Right lobe of liver (tissue), 6 donors: ENCODE data around the gene SLC25A48. TPM values are rescaled to one million over a fixed set of nuclear protein-coding genes. Genes with fewer than 3 reads are reported as not detected.

Source experiments
- ATAC-seq, 4 donors: fragments of 200-7000 bp; cut with Tn5 transposase; one replicate each; pipeline ENCODE4 v1.9.1; 2020; ENCODE audit warnings: mild to moderate bottlenecking in 4 of 4, moderate library complexity in 4 of 4
- DNase-seq, 3 donors: peaks; one replicate each; pipeline ENCODE4 v3.0.0-alpha.2; 2020
- H3K27ac ChIP-seq, 3 donors: fragments of 200-600 bp; one replicate each; pipeline ENCODE4 v1.8.0; 2022
- H3K27me3 ChIP-seq, 2 donors: fragments of 200-600 bp; one replicate each; pipeline ENCODE4 v1.8.0; 2022
- H3K36me3 ChIP-seq, 4 donors: fragments of 200-600 bp; sonication (generic) in 1 of 4; one replicate each; pipeline versions ENCODE4 v1.5.1 to v1.8.0; 2017 to 2022; ENCODE audit warnings: control low read depth in 1 of 4
- H3K4me1 ChIP-seq, 4 donors: fragments of 200-600 bp; sonication (generic) in 1 of 4; one replicate each; pipeline versions ENCODE4 v1.5.1 to v1.8.0; 2017 to 2022; ENCODE audit warnings: control low read depth in 1 of 4
- H3K4me3 ChIP-seq, 3 donors: fragments of 200-600 bp; one replicate each; pipeline ENCODE4 v1.8.0; 2022
- H3K9me3 ChIP-seq, 4 donors: fragments of 200-600 bp; sonication (generic) in 1 of 4; one replicate each; pipeline versions ENCODE4 v1.5.1 to v1.8.0; 2017 to 2022; ENCODE audit warnings: control low read depth in 1 of 4
- POLR2A ChIP-seq: fragments of 450-650 bp; IDR thresholded peaks from one replicate; pipeline ENCODE4 v1.6.1; 2017; ENCODE audit warnings: antibody characterized with exemption, mild to moderate bottlenecking
- WGBS: methylation state at CpG from one replicate; pipeline ENCODE4 v1.1.6; 2018; ENCODE audit warnings: low coverage, low lambda C conversion rate; ENCODE audit not compliant: insufficient coverage; ENCODE audit errors: missing lambda C conversion rate; 5-methylcytosine and 5-hydroxymethylcytosine counted together
- intact Hi-C, 2 donors: fragments of 100-400 bp; cut with DNase I; formaldehyde crosslinking; loops; one replicate each; pipeline versions ENCODE4 v1.11.2 to v1.14.1; 2022
- microRNA-seq, 2 donors: library from miRNA; unstranded; fragments of <30 nt; microRNA quantifications; one replicate each; pipeline ENCODE4, GENCODE V29; 2019 to 2020
- small RNA-seq, 2 experiments: library from RNA; depleted of rRNA; stranded (forward); fragments of <200 nt; gene quantifications; one replicate each; pipeline ENCODE3, GENCODE V24; 2016
- total RNA-seq, 6 experiments: library from RNA; depleted of rRNA in 2 of 6; stranded (reverse); fragments of >200 nt in 2 of 6; fragmentation: NEBNext Ultra II Directional in 3 of 6; extraction: Animal tissue kit (Norgen Biotek cat#: 25700) in 3 of 6; gene quantifications; one replicate each; pipeline versions ENCODE4 v1.1.0 to v1.2.4, GENCODE V29; 2016 to 2023
- TF ChIP-seq, protein P1 (sequence below), 4 donors: fragments of 200-600 bp in 3 of 4; fragments of 450-650 bp in 1 of 4; IDR thresholded peaks; one replicate each; pipeline versions ENCODE4 v1.5.1 to v1.8.0; 2016 to 2022; ENCODE audit warnings: antibody characterized with exemption in 4 of 4, mild to moderate bottlenecking in 2 of 4
- donor health status: DM: no; HTN: yes; CAD: no.
- donor health status: DM: no; HTN: no; CAD: no.
- donor health status: DM: no; HTN: no; CAD: no.
- donor health status: DM: no; HTN: yes; CAD: no.
- donor health status: DM: no; HTN: yes; CAD: no.

SLC25A48 gene
- total RNA-seq, 6 experiments from 2014 or later, result 0.39 to 5.3 (median 0.80) TPM; not detected in 1

DNA sequence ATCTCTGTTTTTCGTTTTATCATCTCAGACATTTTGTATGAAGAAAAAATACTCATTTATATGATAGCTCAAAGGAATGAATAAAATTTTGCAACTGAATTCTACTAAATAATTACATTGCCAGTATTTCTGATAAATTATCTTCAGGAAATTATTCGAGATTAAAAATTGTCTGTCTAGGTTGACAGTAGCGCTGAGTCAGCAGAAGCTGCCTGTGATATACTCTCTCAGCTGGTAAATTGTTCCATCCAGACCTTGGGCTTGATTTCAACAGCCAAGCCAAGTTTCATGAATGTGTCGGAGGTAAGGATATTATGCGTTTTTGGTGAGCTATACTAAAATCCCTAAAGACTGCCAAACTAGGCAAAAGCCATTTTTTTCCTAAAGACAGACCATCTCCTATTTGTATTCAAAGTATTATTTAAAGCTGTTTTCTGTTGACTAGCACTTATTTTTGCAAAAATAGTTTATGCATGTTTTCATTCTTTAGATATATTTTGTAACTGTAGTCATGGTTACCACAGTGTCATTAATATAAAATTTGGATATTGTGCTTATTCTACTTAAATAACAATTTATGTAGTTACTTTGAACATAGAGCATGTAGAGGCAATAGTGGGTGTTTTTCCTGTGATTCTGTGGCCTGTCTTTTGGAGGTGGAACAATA, 102.9 kb downstream of the SLC25A48 start:
- DNase-seq, result no peak
- no peak for TF ChIP-seq POLR2A
- TF ChIP-seq, protein P1, sequence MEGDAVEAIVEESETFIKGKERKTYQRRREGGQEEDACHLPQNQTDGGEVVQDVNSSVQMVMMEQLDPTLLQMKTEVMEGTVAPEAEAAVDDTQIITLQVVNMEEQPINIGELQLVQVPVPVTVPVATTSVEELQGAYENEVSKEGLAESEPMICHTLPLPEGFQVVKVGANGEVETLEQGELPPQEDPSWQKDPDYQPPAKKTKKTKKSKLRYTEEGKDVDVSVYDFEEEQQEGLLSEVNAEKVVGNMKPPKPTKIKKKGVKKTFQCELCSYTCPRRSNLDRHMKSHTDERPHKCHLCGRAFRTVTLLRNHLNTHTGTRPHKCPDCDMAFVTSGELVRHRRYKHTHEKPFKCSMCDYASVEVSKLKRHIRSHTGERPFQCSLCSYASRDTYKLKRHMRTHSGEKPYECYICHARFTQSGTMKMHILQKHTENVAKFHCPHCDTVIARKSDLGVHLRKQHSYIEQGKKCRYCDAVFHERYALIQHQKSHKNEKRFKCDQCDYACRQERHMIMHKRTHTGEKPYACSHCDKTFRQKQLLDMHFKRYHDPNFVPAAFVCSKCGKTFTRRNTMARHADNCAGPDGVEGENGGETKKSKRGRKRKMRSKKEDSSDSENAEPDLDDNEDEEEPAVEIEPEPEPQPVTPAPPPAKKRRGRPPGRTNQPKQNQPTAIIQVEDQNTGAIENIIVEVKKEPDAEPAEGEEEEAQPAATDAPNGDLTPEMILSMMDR (IDR thresholded peaks at IDR 0.05), result no peak
- intact Hi-C loops, result no loop called here
- H3K4me1 ChIP-seq, result no peaks in the 10 kb centered on the region
- no peaks in the 10 kb centered on the region for H3K27me3 ChIP-seq
- no peaks in the 10 kb centered on the region for H3K36me3 ChIP-seq
- H3K27ac ChIP-seq, result no peak overlapping the region
- H3K9me3 ChIP-seq, result no peaks in the 10 kb centered on the region
- ATAC-seq, result no peak
- WGBS, result 72% methylated on average over 5 of the region's 5 CpGs
- H3K4me3 ChIP-seq, result no peak overlapping the region

Small RNA genes lying within 50 kb of the gene (microRNA-seq; reads per million reads assigned to microRNA genes)
- gene MIR5692C1, result 0 reads per million in 2 donors

Small RNA genes lying within 50 kb of the gene (small RNA-seq; reads per million reads assigned to genes)
- gene MIR5692C1, result 0 reads per million in 2 experiments

Other genes with a start within 250 kb of the SLC25A48 start
- not detected for gene IL9, start 61.2 kb downstream of the SLC25A48 start, total RNA-seq
- 10 to 100 TPM in 5 of 6 experiments, 1 to 10 TPM in 1; 6.0 to 66.7 (median 43.7) TPM for gene LECT2, start 120.3 kb downstream of the SLC25A48 start, total RNA-seq
- gene TGFBI, start 194.3 kb downstream of the SLC25A48 start, total RNA-seq, result 100 to 1,000 TPM in 3 of 6 experiments, 10 to 100 TPM in 3; 30.7 to 143 (median 87.2) TPM